Left lung (tissue), 10 donors: ENCODE results near the gene PLEKHG3. TPM values are rescaled to one million over a fixed set of nuclear protein-coding genes. Genes with fewer than 3 reads are reported as not detected.

Experiments
- ATAC-seq: fragments of 200-7000 bp; cut with Tn5 transposase; one replicate; pipeline ENCODE4 v1.9.1; 2020; ENCODE audit warnings: moderate library complexity
- DNase-seq, 4 donors: peaks; one replicate each; pipeline ENCODE4 v3.0.0-alpha.2; 2013 to 2020
- H3K27ac ChIP-seq, 2 donors: fragments of 200-600 bp; sonication (generic) in 1 of 2; one replicate each; pipeline versions ENCODE4 v1.5.0 to v1.8.0; 2020 to 2021
- H3K27me3 ChIP-seq, 2 donors: fragments of 200-600 bp; sonication (generic) in 1 of 2; one replicate each; pipeline versions ENCODE4 v1.5.0 to v1.8.0; 2020 to 2021
- H3K36me3 ChIP-seq, 2 donors: fragments of 200-600 bp; sonication (generic) in 1 of 2; one replicate each; pipeline versions ENCODE4 v1.5.0 to v1.8.0; 2020 to 2021
- H3K4me1 ChIP-seq, 2 donors: fragments of 200-600 bp; one replicate each; pipeline ENCODE4 v1.8.0; 2021
- H3K4me3 ChIP-seq, 2 donors: fragments of 200-600 bp; sonication (generic) in 1 of 2; one replicate each; pipeline versions ENCODE4 v1.5.0 to v1.8.0; 2020 to 2021; ENCODE audit warnings: mild to moderate bottlenecking in 1 of 2
- H3K9me3 ChIP-seq, 2 donors: fragments of 200-600 bp; sonication (generic) in 1 of 2; one replicate each; pipeline versions ENCODE4 v1.5.0 to v1.8.0; 2020 to 2021
- CTCF ChIP-seq, 2 donors: fragments of 200-600 bp; sonication (generic) in 1 of 2; IDR thresholded peaks; one replicate each; pipeline versions ENCODE4 v1.5.0 to v1.8.0; 2021; ENCODE audit warnings: antibody characterized with exemption in 2 of 2
- intact Hi-C, 2 donors: fragments of 100-400 bp; cut with DNase I; formaldehyde crosslinking; loops; one replicate each; pipeline versions ENCODE4 v1.11.2 to v1.14.2; 2022
- polyA plus RNA-seq, 6 donors: library from polyadenylated mRNA; unstranded; fragments of 120-200 nt; gene quantifications; one replicate each; pipeline ENCODE4 v1.2.1, GENCODE V29; 2013; ENCODE audit not compliant: insufficient read length in 6 of 6
- total RNA-seq, 2 donors: library from RNA; stranded (reverse); fragmentation: NEBNext Ultra II Directional; extraction: Animal tissue kit (Norgen Biotek cat#: 25700); gene quantifications; one replicate each; pipeline ENCODE4 v1.2.1, GENCODE V29; 2021
- donor health status: DM: no; HTN: yes; CAD: no.
- donor health status: DM: no; HTN: no; CAD: no.

PLEKHG3 gene
- total and polyA plus RNA-seq, 8 donors, result 31.9 to 67.3 (median 56.0) TPM

DNA sequence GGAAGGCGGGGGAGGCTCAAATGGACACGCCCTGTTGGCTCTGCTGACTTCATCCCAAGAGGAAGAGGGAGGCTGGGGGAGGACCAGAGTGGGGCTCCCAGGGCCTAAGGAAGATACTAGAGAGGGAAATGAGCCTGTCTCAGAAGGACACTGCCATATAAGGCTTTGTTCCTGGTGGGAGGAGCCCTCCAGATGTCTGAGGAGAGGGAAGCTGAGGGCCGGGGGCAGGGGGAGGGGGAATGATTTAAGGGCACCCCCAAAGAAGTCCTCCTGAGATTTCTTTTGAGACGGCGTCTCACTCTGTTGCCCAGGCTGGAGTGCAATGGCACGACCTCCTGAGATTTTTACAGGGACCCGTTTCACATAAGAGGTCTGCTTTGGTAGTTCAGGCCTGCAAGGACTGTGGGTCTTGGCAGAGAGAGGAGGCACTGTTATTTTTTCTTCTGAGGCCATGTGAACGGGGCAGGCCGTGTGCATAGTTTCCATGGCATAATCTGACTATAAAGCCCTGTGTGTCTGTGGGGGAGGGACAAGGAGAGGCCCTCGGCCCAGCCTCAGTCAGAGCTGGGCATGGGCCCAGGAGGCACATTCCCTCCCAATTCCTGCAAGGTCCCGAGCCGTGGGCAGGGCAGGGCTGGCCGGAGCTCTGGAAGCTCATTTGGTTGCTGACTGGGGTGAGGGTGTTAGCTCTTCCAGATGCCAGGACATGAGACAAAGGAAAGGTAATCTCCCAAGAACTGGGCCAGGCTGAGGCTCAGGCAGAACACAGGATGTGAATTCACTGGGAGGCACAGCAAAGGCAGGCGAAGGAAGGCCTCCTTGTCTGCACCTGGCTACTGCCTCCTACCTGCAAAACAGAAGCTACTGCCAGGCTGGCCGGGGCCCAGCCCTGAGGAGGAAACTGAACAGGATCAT, 22.2 kb upstream of the PLEKHG3 start:
- no peak for TF ChIP-seq CTCF (IDR thresholded peaks at IDR 0.05)
- no peaks in the 10 kb centered on the region for H3K36me3 ChIP-seq
- ATAC-seq (peak; percentile 87), DNase-seq (peak in 3 of 4 donors; percentile 57 to 81 (median 72))
- H3K4me1 ChIP-seq, result peaks cover 0 to 13% of the 10 kb centered on the region in 2 donors
- no peaks in the 10 kb centered on the region for H3K9me3 ChIP-seq
- peak overlapping the region in 1 of 2 donors; percentile 50 for H3K27ac ChIP-seq
- H3K27me3 ChIP-seq, result no peaks in the 10 kb centered on the region
- intact Hi-C loops, result no loop called here
- no peak overlapping the region for H3K4me3 ChIP-seq

DNA sequence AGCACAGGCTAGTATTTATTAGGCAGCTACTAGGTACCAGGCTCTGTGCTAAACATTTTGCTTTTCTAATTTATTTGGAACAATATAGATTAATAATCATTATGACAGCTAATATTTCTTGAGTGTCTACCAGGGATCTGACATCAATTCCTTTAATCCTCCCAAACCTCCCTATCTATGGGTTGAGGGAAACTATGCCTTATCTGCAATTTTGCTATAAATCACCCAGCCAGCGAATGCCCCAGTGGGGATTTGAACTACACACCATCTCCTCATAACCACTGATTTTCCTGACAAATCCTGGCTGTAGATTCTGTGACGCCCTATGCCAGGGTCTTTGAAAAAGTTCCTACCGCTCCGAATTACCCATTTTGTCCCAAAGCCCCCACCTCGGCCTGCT, 21.4 kb upstream of the PLEKHG3 start:
- peaks cover 0 to 15% of the 10 kb centered on the region in 2 donors for H3K4me1 ChIP-seq
- peak overlapping the region in 1 of 2 donors; percentile 50 for H3K27ac ChIP-seq
- intact Hi-C loops, result no loop called here
- H3K4me3 ChIP-seq, result no peak overlapping the region
- H3K9me3 ChIP-seq, result no peaks in the 10 kb centered on the region
- TF ChIP-seq CTCF (IDR thresholded peaks at IDR 0.05), result no peak
- DNase-seq, result no peak
- no peaks in the 10 kb centered on the region for H3K36me3 ChIP-seq
- no peaks in the 10 kb centered on the region for H3K27me3 ChIP-seq
- ATAC-seq, result no peak

- TF ChIP-seq CTCF (IDR thresholded peaks at IDR 0.05), result no peak
- intact Hi-C loops, result no loop called here
- DNase-seq, result no peak
- no peak overlapping the region for H3K27ac ChIP-seq
- H3K9me3 ChIP-seq, result no peaks in the 10 kb centered on the region
- no peaks in the 10 kb centered on the region for H3K36me3 ChIP-seq
- no peak for ATAC-seq
- no peak overlapping the region for H3K4me3 ChIP-seq
- no peaks in the 10 kb centered on the region for H3K27me3 ChIP-seq
- H3K4me1 ChIP-seq, result peaks cover 0 to 19% of the 10 kb centered on the region in 2 donors
Observed at GRCh38 chr14:64683264-64683663, 21.0 kb upstream of the PLEKHG3 start.

- no peaks in the 10 kb centered on the region for H3K9me3 ChIP-seq
- peaks cover 0 to 7% of the 10 kb centered on the region in 2 donors for H3K27me3 ChIP-seq
- ATAC-seq (no peak), DNase-seq (no peak)
- H3K4me3 ChIP-seq, result no peak overlapping the region
- H3K27ac ChIP-seq, result no peak overlapping the region
- no peaks in the 10 kb centered on the region for H3K36me3 ChIP-seq
- peaks cover 0 to 26% of the 10 kb centered on the region in 2 donors for H3K4me1 ChIP-seq
- no peak for TF ChIP-seq CTCF (IDR thresholded peaks at IDR 0.05)
- intact Hi-C loops, result no loop called here
Observed at GRCh38 chr14:64684091-64684490, 20.1 kb upstream of the PLEKHG3 start.
